Prostate gland (tissue), 2 donors: Measurements from ENCODE around the gene PTPN18. TPM values are rescaled to one million over a fixed set of nuclear protein-coding genes. Genes with fewer than 3 reads are reported as not detected.

Experiments
- DNase-seq: peaks from one replicate; pipeline ENCODE4 v3.0.0-alpha.2; 2019; ENCODE audit warnings: low spot score
- H3K27ac ChIP-seq, 2 donors: fragments of 200-600 bp; sonication (generic); 2 replicates each; pipeline ENCODE4 v1.5.1; 2017 to 2019
- H3K27me3 ChIP-seq: fragments of 200-600 bp; sonication (generic); replicated peaks from 2 replicates; pipeline ENCODE4 v1.5.1; 2019; ENCODE audit not compliant: insufficient read depth
- H3K36me3 ChIP-seq, 2 donors: fragments of 200-600 bp; sonication (generic); 1 replicate in 1 of 2; 2 replicates in 1 of 2; pipeline versions ENCODE4 v1.5.1 to v1.8.1; 2017 to 2019
- H3K4me1 ChIP-seq: fragments of 200-600 bp; sonication (generic); replicated peaks from 2 replicates; pipeline ENCODE4 v1.5.1; 2019
- H3K4me3 ChIP-seq, 2 donors: fragments of 200-600 bp; sonication (generic); 2 replicates each; pipeline ENCODE4 v1.5.1; 2017 to 2019
- H3K9me3 ChIP-seq: fragments of 200-600 bp; sonication (generic); 2 replicates; pipeline ENCODE4 v1.5.1; 2017
- POLR2A ChIP-seq: fragments of 450-650 bp; IDR thresholded peaks from one replicate; pipeline ENCODE4 v1.6.1; 2016; ENCODE audit warnings: antibody characterized with exemption, mild to moderate bottlenecking
- POLR2AphosphoS5 ChIP-seq: sonication (generic); formaldehyde crosslinking; IDR thresholded peaks from one replicate; pipeline ENCODE4 v1.6.1; 2017; ENCODE audit warnings: antibody characterized with exemption
- WGBS: methylation state at CpG from one replicate; pipeline ENCODE4 v1.1.5; 2018; 5-methylcytosine and 5-hydroxymethylcytosine counted together
- intact Hi-C: fragments of 100-400 bp; cut with DNase I; formaldehyde crosslinking; loops from one replicate; pipeline ENCODE4 v1.14.2; 2022
- total RNA-seq, 2 donors: library from RNA; depleted of rRNA; stranded (reverse); fragments of >200 nt; gene quantifications; one replicate each; pipeline ENCODE4 v1.1.0, GENCODE V29; 2016
- TF ChIP-seq, protein P1 (sequence below), 4 experiments: fragments of 200-600 bp in 2 of 4; fragments of 450-650 bp in 2 of 4; sonication (generic) in 2 of 4; IDR thresholded peaks; 1 replicate in 3 of 4; 2 replicates in 1 of 4; pipeline ENCODE4 v1.5.1; 2016 to 2019; ENCODE audit warnings: antibody characterized with exemption in 4 of 4, mild to moderate bottlenecking in 2 of 4, moderate library complexity in 2 of 4

PTPN18 gene
- total RNA-seq, 2 donors from 2014 or later = 37.1 to 93.6 TPM

DNA sequence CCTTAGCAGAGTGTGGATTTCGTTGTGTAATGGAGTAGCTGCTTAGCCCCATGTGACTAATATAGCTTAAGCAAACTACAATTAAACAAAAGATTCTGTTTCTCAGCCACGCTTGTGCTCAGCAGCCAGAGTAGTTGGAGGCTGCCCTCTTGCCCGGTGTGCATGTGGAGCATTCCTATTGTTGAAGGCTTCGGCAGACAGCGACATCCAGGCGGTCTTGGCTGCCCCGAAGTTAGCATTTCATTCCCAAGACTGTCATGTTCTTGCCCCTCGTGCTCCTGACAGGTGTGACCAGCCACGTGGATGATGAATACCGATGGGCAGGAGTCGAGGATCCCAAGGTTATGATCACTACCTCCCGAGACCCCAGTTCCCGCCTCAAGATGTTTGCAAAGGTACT is 10.8 kb upstream of the PTPN18 start:
- H3K27me3 ChIP-seq = no peaks in the 10 kb centered on the region
- no peak for TF ChIP-seq POLR2A
- TF ChIP-seq, protein P1, sequence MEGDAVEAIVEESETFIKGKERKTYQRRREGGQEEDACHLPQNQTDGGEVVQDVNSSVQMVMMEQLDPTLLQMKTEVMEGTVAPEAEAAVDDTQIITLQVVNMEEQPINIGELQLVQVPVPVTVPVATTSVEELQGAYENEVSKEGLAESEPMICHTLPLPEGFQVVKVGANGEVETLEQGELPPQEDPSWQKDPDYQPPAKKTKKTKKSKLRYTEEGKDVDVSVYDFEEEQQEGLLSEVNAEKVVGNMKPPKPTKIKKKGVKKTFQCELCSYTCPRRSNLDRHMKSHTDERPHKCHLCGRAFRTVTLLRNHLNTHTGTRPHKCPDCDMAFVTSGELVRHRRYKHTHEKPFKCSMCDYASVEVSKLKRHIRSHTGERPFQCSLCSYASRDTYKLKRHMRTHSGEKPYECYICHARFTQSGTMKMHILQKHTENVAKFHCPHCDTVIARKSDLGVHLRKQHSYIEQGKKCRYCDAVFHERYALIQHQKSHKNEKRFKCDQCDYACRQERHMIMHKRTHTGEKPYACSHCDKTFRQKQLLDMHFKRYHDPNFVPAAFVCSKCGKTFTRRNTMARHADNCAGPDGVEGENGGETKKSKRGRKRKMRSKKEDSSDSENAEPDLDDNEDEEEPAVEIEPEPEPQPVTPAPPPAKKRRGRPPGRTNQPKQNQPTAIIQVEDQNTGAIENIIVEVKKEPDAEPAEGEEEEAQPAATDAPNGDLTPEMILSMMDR (IDR thresholded peaks at IDR 0.05) = no peak
- no peak for TF ChIP-seq POLR2AphosphoS5
- 93% methylated on average over 13 of the region's 13 CpGs for WGBS
- H3K27ac ChIP-seq = no peak overlapping the region
- H3K36me3 ChIP-seq = peaks cover 12% of the 10 kb centered on the region in 2 donors
- H3K9me3 ChIP-seq = no peaks in the 10 kb centered on the region
- H3K4me1 ChIP-seq = no peaks in the 10 kb centered on the region
- H3K4me3 ChIP-seq = no peak overlapping the region
- intact Hi-C loops = loop anchor here (10.0 kb wide), 1 partner anchor 750 kb away; the partner anchor contains the start of gene FAM168B
- no peak for DNase-seq

DNA sequence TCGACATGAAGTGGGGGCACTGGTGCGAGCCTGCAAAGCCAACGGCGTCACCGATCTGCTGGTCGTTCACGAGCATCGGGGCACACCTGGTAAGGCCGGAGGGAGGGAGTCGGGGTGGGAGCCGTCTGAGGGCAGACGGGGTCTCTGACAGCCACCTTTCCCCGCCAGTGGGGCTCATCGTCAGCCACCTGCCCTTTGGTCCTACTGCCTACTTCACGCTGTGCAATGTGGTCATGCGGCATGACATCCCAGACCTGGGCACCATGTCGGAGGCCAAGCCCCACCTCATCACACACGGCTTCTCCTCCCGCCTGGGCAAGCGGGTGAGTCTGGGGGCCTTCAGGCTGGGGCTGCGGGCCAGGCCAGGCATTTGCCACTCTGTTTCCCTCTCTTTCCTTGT is 10.2 kb upstream of the PTPN18 start:
- peaks cover 12% of the 10 kb centered on the region in 2 donors for H3K36me3 ChIP-seq
- no peak overlapping the region for H3K27ac ChIP-seq
- H3K4me1 ChIP-seq = no peaks in the 10 kb centered on the region
- no peaks in the 10 kb centered on the region for H3K9me3 ChIP-seq
- intact Hi-C loops = loop anchor here (10.0 kb wide), 1 partner anchor 749 kb away; the partner anchor contains the start of gene FAM168B
- TF ChIP-seq POLR2AphosphoS5 (no peak), POLR2A (no peak)
- TF ChIP-seq, protein P1 (IDR thresholded peaks at IDR 0.05) = no peak
- no peak overlapping the region for H3K4me3 ChIP-seq
- no peaks in the 10 kb centered on the region for H3K27me3 ChIP-seq
- 95% methylated on average over 21 of the region's 21 CpGs for WGBS
- DNase-seq = no peak

GRCh38 chr2:130346041-130346740 is 9.7 kb upstream of the PTPN18 start:
- H3K9me3 ChIP-seq = no peaks in the 10 kb centered on the region
- intact Hi-C loops = loop anchor here (10.0 kb wide), 1 partner anchor 749 kb away; the partner anchor contains the start of gene FAM168B
- no peak overlapping the region for H3K4me3 ChIP-seq
- no peaks in the 10 kb centered on the region for H3K27me3 ChIP-seq
- H3K36me3 ChIP-seq = peaks cover 12% of the 10 kb centered on the region in 2 donors
- H3K4me1 ChIP-seq = no peaks in the 10 kb centered on the region
- WGBS = 87% methylated on average over 26 of the region's 26 CpGs
- no peak for DNase-seq
- TF ChIP-seq POLR2A = no peak
- TF ChIP-seq, protein P1 (IDR thresholded peaks at IDR 0.05) = no peak
- no peak for TF ChIP-seq POLR2AphosphoS5
- no peak overlapping the region for H3K27ac ChIP-seq

- Histone ChIP-seq H3K36me3 (peaks cover 12% of the 10 kb centered on the region in 2 donors), H3K4me1 (no peaks in the 10 kb centered on the region), H3K4me3 (no peak overlapping the region), H3K9me3 (no peaks in the 10 kb centered on the region), H3K27ac (no peak overlapping the region), H3K27me3 (no peaks in the 10 kb centered on the region)
- intact Hi-C loops = loop anchor here (10.0 kb wide), 1 partner anchor 748 kb away; the partner anchor contains the start of gene FAM168B
- 80% methylated on average over 4 of the region's 4 CpGs for WGBS
- DNase-seq = no peak
- TF ChIP-seq POLR2AphosphoS5 (no peak), POLR2A (no peak)
- TF ChIP-seq, protein P1 (IDR thresholded peaks at IDR 0.05) = no peak
Observed at GRCh38 chr2:130346741-130347066, 9.2 kb upstream of the PTPN18 start.
